ENCODE results near the gene TSSK6. TPM values are rescaled to one million over a fixed set of nuclear protein-coding genes. Genes with fewer than 3 reads are reported as not detected.

The TSSK6 gene
- total RNA-seq (2022; extraction: Qiagen RNA extraction; ENCODE audit: low read depth) = 0.86 to 1.8 TPM (median 1.7 TPM) in 5 replicates

DNA sequence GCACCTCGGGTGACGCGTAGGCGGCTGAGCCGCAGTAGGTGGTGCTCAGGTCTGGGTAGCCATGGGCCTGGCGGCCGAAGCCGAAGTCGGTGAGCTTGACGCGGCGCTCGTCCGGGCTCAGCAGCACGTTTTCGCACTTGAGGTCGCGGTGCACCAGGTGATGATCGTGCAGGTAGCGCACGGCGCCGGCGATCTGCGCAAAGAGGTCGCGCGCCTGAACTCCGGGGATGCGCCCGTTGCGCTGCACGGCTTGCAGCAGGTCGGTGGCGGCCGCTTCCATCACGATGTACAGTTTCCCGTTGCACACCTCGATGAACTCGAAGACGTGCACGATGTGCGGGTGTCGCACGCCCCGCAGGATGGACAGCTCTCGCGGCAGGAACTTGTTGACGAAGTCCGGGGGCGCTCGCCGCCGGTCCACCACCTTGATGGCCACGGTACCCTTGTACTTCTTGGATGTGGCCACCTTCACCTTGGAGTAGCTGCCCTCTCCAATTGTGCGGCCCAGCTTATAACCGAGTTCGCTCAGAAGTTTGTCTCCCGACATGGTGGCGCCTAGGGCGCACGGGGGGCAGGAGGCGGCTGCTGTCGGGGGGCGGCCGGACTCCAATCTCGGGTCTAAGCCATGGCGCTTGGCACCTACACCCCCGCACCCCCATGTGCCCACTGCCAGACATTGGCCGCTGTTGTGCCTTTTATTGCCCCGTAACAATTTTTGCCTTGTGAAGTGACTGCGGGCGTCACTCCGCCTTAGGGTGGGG, at the start of gene TSSK6:
TSSK6 (minus strand) TSS at position 668 of the 761 bp plus-strand sequence; CDS start at position 547, 121 bp downstream.

DNA sequence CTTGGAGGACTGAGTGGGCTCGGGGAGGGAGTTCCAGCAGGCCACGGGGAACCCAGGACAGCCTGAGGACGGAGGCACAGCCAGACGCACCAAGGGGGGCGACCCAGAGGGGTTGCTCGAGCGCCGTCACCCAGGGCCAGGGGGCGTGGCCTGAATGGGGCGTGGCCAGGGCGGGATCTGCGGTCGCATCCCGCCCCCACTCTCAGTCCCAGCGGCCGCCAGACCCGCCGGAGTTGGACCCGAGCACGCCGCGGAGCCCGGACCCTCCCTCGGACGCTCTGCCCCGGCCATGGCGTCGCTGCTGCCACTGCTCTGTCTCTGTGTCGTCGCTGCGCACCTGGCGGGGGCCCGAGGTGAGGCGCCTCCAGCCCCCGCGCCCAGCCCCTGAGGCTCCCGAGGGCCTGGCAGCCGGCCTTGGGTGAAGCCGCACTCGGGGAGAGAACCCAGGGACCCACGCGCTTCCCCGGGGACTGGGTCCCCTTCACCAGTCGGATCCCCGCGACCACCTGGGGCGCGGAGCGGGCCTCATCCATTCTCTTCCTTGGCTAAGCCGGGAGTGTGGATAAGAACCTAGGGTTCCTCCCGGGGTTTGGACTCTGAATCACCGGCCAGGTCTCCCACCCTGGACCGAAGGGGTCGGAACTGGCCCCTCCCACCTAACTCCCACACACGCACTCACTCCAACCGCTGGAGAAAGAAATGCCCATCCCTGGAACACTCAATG, 22.9 kb upstream of the TSSK6 start, which contains the start of gene CILP2:
CILP2 (plus strand) TSS at position 205 of the 724 bp plus-strand sequence; CDS start at position 290, 85 bp downstream.

DNA sequence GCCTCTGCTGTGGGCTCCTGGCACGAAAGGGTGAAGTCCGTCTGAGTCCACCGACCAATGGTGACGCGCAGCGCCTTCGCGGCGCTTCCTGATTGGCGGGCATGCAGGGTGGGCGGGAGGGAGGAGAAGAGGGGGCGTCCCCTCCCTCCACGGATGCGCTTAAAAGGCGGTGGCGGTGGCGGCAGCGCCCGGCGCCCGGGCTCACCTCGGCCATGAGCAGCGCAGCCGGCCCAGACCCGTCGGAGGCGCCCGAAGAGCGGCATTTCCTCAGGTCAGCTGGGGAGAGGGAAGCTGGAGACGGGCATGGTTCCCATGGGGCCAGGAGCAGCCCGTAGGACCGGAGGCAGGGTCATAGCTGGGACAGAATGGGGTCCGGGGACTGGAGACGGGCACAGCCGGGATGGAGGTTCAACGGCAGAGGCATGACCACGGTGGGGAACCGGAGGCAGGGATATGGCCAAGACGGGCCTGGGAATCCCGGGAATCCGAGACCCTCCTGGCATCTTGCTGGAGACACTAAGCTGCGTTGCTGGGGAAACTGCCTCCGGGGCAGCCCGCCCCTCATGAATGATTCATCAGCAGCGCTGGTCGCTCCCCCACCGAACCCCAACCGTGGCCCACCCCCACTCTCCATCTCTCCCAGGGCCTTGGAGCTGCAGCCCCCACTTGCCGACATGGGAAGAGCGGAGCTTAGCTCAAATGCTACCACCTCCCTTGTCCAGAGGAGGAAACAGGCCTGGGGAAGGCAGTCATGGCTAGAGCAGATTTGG, 13.6 kb upstream of the TSSK6 start, which contains the start of gene YJEFN3:
YJEFN3 (plus strand) TSS at position 191 of the 770 bp plus-strand sequence; CDS start at position 213, 22 bp downstream.

DNA sequence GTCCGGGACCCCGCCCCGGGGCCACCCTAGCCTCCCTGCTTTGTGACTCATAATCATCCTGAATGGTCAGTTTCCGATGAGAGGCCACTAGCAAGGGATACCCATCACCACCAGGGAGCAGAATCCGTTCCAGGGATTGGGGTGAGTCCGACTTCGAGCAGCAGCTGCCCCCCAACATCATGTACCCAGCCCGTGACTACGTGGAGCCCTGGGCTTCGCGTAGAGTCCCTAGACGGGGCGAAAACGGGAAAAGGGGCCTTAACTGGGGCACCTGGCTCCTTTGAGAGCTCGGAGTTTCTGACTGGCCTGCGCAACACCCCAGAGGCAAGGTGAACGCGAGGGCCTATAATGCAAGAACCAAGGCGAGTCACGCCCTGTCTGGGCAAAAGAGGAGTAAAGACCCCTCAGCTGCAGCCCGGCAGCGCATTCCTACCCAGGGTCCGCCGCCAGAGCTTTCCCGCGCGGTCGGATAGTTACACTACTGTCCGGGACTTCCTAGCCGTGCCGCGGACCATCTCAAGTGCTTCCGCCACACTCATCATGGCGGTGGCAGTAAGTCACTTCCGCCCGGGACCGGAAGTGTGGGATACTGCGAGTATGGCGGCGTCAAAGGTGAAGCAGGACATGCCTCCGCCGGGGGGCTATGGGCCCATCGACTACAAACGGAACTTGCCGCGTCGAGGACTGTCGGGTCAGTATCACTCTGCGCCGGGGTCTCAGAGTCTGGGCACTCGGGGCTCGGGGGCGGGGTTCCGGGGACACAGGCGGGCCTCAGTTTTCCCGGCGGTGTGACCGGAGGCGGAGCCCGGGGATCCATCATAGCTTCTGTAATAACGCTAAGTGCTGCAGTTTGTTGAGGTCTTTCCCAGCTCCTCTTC, 533 bp upstream of the TSSK6 start, which contains the start of gene NDUFA13:
NDUFA13 (plus strand) TSS at position 584 of the 878 bp plus-strand sequence; CDS start at position 598, 14 bp downstream.

Other genes starting within 250 kb of the TSSK6 start
- 0.24 to 1.1 TPM (median 0.57 TPM) in 5 replicates for gene TM6SF2, start 242.2 kb downstream of the TSSK6 start, total RNA-seq (2022; extraction: Qiagen RNA extraction; ENCODE audit: low read depth)
- gene SUGP1, start 195.0 kb downstream of the TSSK6 start, total RNA-seq (2022; extraction: Qiagen RNA extraction; ENCODE audit: low read depth) = 21.5 to 25.6 TPM (median 23.6 TPM) in 5 replicates
- gene MAU2, start 194.7 kb downstream of the TSSK6 start, total RNA-seq (2022; extraction: Qiagen RNA extraction; ENCODE audit: low read depth) = 10.2 to 14.8 TPM (median 12.8 TPM) in 5 replicates
- gene GATAD2A, start 109.9 kb downstream of the TSSK6 start, total RNA-seq (2022; extraction: Qiagen RNA extraction; ENCODE audit: low read depth) = 39.2 to 50.1 TPM (median 46.6 TPM) in 5 replicates
- 145 to 183 TPM (median 161 TPM) in 5 replicates for gene NDUFA13, start 677 bp upstream of the TSSK6 start, total RNA-seq (2022; extraction: Qiagen RNA extraction; ENCODE audit: low read depth)
- 2.2 to 3.8 TPM (median 3.1 TPM) in 5 replicates for gene YJEFN3, start 13.4 kb upstream of the TSSK6 start, total RNA-seq (2022; extraction: Qiagen RNA extraction; ENCODE audit: low read depth)
- gene CILP2, start 22.7 kb upstream of the TSSK6 start, total RNA-seq (2022; extraction: Qiagen RNA extraction; ENCODE audit: low read depth) = 0.08 to 0.31 TPM (median 0.20 TPM) in 5 replicates
- 1.5 to 2.9 TPM (median 2.2 TPM) in 5 replicates for gene PBX4, start 103.1 kb upstream of the TSSK6 start, total RNA-seq (2022; extraction: Qiagen RNA extraction; ENCODE audit: low read depth)
- 4.4 to 5.7 TPM (median 4.9 TPM) in 5 replicates for gene LPAR2, start 112.7 kb upstream of the TSSK6 start, total RNA-seq (2022; extraction: Qiagen RNA extraction; ENCODE audit: low read depth)
- gene GMIP, start 128.1 kb upstream of the TSSK6 start, total RNA-seq (2022; extraction: Qiagen RNA extraction; ENCODE audit: low read depth) = 4.5 to 7.1 TPM (median 6.1 TPM) in 5 replicates
- 22.5 to 34.4 TPM (median 32.4 TPM) in 5 replicates for gene ATP13A1, start 148.1 kb upstream of the TSSK6 start, total RNA-seq (2022; extraction: Qiagen RNA extraction; ENCODE audit: low read depth)
- gene ZNF101, start 153.3 kb upstream of the TSSK6 start, total RNA-seq (2022; extraction: Qiagen RNA extraction; ENCODE audit: low read depth) = 2.2 to 6.6 TPM (median 4.7 TPM) in 5 replicates
- 1.7 to 2.6 TPM (median 2.1 TPM) in 5 replicates for gene ZNF14, start 217.6 kb upstream of the TSSK6 start, total RNA-seq (2022; extraction: Qiagen RNA extraction; ENCODE audit: low read depth)

Data from A549 treated with GW870086 at 1 μM for 4 hours (cell line).